ENCODE results near the gene SLC35F2. TPM values are rescaled to one million over a fixed set of nuclear protein-coding genes. Genes with fewer than 3 reads are reported as not detected.

The SLC35F2 gene
- polyA plus RNA-seq, 1 experiment, result 0.82 TPM

DNA sequence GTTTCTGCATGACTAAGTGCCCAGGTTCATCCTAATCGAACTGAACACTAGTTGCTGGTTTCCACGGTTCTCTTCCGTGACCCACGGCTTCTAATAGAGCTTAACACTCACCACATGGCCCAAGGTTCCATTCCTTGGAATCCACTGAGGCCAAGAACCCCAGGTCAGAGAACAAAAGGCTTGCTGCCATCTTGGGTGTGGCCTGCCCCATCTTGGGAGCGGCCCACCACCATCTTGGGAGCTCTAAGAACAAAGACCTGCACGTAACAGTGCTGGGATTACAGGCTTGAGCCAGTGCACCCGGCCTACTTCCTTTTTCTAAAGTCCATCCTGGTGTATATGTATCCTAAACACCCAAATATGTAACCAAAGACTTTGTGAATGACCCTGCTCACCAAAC is 68.8 kb downstream of the SLC35F2 start:
- Histone ChIP-seq H3K27me3 (ENCODE audit: control insufficient read depth, insufficient read depth, low read length) (no peaks in the 10 kb centered on the region), H3K4me3 (ENCODE audit: low read depth, low read length) (no peak overlapping the region), H3K36me3 (ENCODE audit: control insufficient read depth, insufficient read depth, low read length) (no peaks in the 10 kb centered on the region)
- TF ChIP-seq, protein P1, sequence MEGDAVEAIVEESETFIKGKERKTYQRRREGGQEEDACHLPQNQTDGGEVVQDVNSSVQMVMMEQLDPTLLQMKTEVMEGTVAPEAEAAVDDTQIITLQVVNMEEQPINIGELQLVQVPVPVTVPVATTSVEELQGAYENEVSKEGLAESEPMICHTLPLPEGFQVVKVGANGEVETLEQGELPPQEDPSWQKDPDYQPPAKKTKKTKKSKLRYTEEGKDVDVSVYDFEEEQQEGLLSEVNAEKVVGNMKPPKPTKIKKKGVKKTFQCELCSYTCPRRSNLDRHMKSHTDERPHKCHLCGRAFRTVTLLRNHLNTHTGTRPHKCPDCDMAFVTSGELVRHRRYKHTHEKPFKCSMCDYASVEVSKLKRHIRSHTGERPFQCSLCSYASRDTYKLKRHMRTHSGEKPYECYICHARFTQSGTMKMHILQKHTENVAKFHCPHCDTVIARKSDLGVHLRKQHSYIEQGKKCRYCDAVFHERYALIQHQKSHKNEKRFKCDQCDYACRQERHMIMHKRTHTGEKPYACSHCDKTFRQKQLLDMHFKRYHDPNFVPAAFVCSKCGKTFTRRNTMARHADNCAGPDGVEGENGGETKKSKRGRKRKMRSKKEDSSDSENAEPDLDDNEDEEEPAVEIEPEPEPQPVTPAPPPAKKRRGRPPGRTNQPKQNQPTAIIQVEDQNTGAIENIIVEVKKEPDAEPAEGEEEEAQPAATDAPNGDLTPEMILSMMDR (IDR thresholded peaks at IDR 0.05; ENCODE audit: insufficient read depth, low read depth, low read length), result no peak
- CTCF ChIA-PET, result interaction anchor here (0.9 kb wide), 1 partner anchor 9 kb away, joined by 3 read pairs; no protein-coding TSS in a partner anchor
- POLR2A ChIA-PET, result no interaction called here
- DNase-seq (ENCODE audit: low read depth), result no peak

GRCh38 chr11:107787733-107788132 is 70.9 kb downstream of the SLC35F2 start:
- CTCF ChIA-PET, result interaction anchor here (0.9 kb wide), 1 partner anchor 17 kb away, joined by 4 read pairs; no protein-coding TSS in a partner anchor

DNA sequence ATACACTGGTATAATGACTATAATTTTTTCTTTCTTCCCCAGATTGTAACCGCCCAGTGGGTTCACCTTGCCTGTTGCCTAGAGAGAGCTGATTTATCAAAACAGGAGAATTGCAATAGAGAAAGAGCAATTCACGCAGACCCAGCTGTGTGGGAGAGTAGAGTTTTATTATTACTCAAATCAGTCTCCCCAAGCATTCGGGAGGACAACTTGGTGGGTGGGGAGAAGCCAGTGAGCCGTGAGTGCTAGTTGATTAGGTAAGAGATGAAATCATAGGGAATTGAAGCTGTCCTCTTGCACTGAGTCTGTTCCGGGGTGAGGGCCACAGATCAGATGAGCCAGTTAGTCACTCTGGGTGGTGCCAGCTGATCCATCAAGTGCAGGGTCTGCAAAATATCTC is 73.2 kb downstream of the SLC35F2 start:
- TF ChIP-seq, protein P1 (IDR thresholded peaks at IDR 0.05; ENCODE audit: insufficient read depth, low read depth, low read length), result no peak
- no peak for DNase-seq (ENCODE audit: low read depth)
- CTCF ChIA-PET, result no interaction called here
- H3K4me3 ChIP-seq (ENCODE audit: low read depth, low read length), result no peak overlapping the region
- POLR2A ChIA-PET, result interaction anchor here (0.6 kb wide), 1 partner anchor 93 kb away, joined by 3 read pairs; no protein-coding TSS in a partner anchor
- H3K27me3 ChIP-seq (ENCODE audit: control insufficient read depth, insufficient read depth, low read length), result no peaks in the 10 kb centered on the region
- no peaks in the 10 kb centered on the region for H3K36me3 ChIP-seq (ENCODE audit: control insufficient read depth, insufficient read depth, low read length)

More at GRCh38 chr11:107787733-107788132, 70.9 kb downstream of the SLC35F2 start:
- TF ChIP-seq, protein P1 (IDR thresholded peaks at IDR 0.05; ENCODE audit: insufficient read depth, low read depth, low read length), result no peak
- H3K27me3 ChIP-seq (ENCODE audit: control insufficient read depth, insufficient read depth, low read length), result no peaks in the 10 kb centered on the region
- POLR2A ChIA-PET, result no interaction called here
- DNase-seq (ENCODE audit: low read depth), result no peak
- H3K4me3 ChIP-seq (ENCODE audit: low read depth, low read length), result no peak overlapping the region
- no peaks in the 10 kb centered on the region for H3K36me3 ChIP-seq (ENCODE audit: control insufficient read depth, insufficient read depth, low read length)

DNA sequence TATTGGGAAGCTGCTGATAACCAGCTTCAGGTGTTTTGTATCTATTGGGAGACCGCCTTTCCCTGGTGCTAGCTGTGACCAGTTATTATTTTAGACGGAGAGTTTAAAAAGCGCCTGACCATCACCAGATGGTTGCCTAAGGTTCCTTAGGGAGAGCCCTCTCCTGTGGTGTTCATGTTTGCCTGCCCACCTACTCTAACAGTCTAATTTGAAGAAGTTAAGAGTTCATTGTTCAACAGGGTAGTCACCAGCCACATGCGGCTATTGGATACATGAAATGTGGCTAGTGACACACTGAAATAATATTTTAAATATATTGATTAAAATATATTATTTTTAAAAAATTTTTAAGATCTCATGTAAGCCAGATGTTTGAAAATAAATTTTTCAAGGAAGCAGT is 75.5 kb downstream of the SLC35F2 start:
- POLR2A ChIA-PET, result no interaction called here
- no peaks in the 10 kb centered on the region for H3K36me3 ChIP-seq (ENCODE audit: control insufficient read depth, insufficient read depth, low read length)
- CTCF ChIA-PET, result interaction anchor here (2.2 kb wide), 1 partner anchor 16 kb away, joined by 4 read pairs; no protein-coding TSS in a partner anchor
- H3K27me3 ChIP-seq (ENCODE audit: control insufficient read depth, insufficient read depth, low read length), result no peaks in the 10 kb centered on the region
- no peak overlapping the region for H3K4me3 ChIP-seq (ENCODE audit: low read depth, low read length)
- TF ChIP-seq, protein P1 (IDR thresholded peaks at IDR 0.05; ENCODE audit: insufficient read depth, low read depth, low read length), result no peak
- no peak for DNase-seq (ENCODE audit: low read depth)

DNA sequence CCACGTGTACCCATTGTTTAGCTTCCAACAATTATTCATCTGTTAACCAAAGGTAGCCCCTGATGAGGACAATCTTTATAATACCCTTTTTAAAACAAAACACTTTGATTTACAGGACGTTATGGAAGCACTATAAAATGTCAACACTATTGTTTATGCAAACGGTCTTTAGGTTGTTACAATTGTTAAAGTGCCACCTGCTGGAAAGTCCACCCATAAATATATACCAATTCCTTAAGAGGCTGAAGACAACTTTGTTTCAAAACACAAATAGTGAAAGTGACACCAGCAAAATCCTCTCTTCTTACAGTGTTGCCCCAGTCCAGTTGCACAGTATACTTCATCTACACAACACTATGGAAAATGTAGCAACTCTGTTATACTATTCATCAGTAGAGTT is 77.8 kb downstream of the SLC35F2 start:
- ChIA-PET POLR2A (no interaction called here), CTCF (interaction anchor here (0.6 to 1.5 kb wide), 3 partner anchors 9 to 215 kb away, joined by 3 to 7 read pairs (median 3); no protein-coding TSS in a partner anchor)
- Histone ChIP-seq H3K27me3 (ENCODE audit: control insufficient read depth, insufficient read depth, low read length) (no peaks in the 10 kb centered on the region), H3K36me3 (ENCODE audit: control insufficient read depth, insufficient read depth, low read length) (no peaks in the 10 kb centered on the region), H3K4me3 (ENCODE audit: low read depth, low read length) (no peak overlapping the region)
- DNase-seq (ENCODE audit: low read depth), result no peak
- TF ChIP-seq, protein P1 (IDR thresholded peaks at IDR 0.05; ENCODE audit: insufficient read depth, low read depth, low read length), result no peak

Measured in BJ (cell line).